Nephron progenitor cell (in vitro differentiated cells): ENCODE data around the gene CPZ.
A peak's percentile ranks its signal among the peaks of the same experiment; 100 is the strongest.

Source experiments
- DNase-seq: peaks from one replicate; pipeline ENCODE4 v3.0.0; 2021
- H3K27ac Mint-ChIP-seq: 2 replicates; pipeline ENCODE4 v1.8.0; 2021; ENCODE audit warnings: mild to moderate bottlenecking, moderate library complexity, mixed read lengths
- H3K27me3 Mint-ChIP-seq: 2 replicates; pipeline ENCODE4 v1.8.0; 2021; ENCODE audit warnings: mild to moderate bottlenecking, low read depth, mixed read lengths; ENCODE audit not compliant: poor library complexity
- H3K36me3 Mint-ChIP-seq: 2 replicates; pipeline ENCODE4 v1.8.0; 2021; ENCODE audit warnings: low read depth, mixed read lengths
- H3K4me1 Mint-ChIP-seq: 2 replicates; pipeline ENCODE4 v1.8.0; 2021; ENCODE audit warnings: mixed read lengths
- H3K4me3 Mint-ChIP-seq: 2 replicates; pipeline ENCODE4 v1.8.0; 2021; ENCODE audit warnings: mild to moderate bottlenecking, moderate library complexity, mixed read lengths
- H3K9me3 Mint-ChIP-seq: 2 replicates; pipeline ENCODE4 v1.8.0; 2021; ENCODE audit warnings: mild to moderate bottlenecking, moderate library complexity, mixed read lengths
- TF ChIP-seq, protein P1 (sequence below): fragments of 200-600 bp; sonication (generic); IDR thresholded peaks from 2 replicates; pipeline ENCODE4 v1.5.0; 2021; ENCODE audit warnings: antibody characterized with exemption

Gene CPZ

DNA sequence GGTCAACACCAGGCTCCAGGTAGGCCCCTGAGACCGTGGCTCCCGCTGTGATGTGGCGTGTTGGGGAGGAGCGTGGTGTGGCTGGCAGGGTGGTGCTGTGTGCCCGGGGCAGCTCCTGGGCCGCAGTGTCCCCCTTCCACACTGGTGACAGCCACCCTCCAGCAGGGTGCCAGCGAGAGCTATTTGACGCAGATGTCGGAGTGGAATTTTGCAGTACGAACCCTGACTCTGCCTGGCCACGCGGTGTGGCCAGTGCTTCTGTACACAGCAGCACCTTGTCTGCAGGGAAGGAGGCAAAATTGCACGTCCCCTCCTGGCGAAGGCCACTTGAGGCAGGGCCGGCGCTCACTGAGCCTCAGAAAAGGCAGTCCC lies 53.2 kb downstream of the CPZ start:
- TF ChIP-seq, protein P1, sequence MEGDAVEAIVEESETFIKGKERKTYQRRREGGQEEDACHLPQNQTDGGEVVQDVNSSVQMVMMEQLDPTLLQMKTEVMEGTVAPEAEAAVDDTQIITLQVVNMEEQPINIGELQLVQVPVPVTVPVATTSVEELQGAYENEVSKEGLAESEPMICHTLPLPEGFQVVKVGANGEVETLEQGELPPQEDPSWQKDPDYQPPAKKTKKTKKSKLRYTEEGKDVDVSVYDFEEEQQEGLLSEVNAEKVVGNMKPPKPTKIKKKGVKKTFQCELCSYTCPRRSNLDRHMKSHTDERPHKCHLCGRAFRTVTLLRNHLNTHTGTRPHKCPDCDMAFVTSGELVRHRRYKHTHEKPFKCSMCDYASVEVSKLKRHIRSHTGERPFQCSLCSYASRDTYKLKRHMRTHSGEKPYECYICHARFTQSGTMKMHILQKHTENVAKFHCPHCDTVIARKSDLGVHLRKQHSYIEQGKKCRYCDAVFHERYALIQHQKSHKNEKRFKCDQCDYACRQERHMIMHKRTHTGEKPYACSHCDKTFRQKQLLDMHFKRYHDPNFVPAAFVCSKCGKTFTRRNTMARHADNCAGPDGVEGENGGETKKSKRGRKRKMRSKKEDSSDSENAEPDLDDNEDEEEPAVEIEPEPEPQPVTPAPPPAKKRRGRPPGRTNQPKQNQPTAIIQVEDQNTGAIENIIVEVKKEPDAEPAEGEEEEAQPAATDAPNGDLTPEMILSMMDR: no peak
- Mint-ChIP-seq H3K36me3 (no peaks in the 10 kb centered on the region), H3K4me3 (no peak overlapping the region), H3K9me3 (no peaks in the 10 kb centered on the region), H3K27ac (no peak overlapping the region), H3K4me1 (peaks cover 46% of the 10 kb centered on the region), H3K27me3 (peaks cover 31% of the 10 kb centered on the region)
- no peak for DNase-seq

DNA sequence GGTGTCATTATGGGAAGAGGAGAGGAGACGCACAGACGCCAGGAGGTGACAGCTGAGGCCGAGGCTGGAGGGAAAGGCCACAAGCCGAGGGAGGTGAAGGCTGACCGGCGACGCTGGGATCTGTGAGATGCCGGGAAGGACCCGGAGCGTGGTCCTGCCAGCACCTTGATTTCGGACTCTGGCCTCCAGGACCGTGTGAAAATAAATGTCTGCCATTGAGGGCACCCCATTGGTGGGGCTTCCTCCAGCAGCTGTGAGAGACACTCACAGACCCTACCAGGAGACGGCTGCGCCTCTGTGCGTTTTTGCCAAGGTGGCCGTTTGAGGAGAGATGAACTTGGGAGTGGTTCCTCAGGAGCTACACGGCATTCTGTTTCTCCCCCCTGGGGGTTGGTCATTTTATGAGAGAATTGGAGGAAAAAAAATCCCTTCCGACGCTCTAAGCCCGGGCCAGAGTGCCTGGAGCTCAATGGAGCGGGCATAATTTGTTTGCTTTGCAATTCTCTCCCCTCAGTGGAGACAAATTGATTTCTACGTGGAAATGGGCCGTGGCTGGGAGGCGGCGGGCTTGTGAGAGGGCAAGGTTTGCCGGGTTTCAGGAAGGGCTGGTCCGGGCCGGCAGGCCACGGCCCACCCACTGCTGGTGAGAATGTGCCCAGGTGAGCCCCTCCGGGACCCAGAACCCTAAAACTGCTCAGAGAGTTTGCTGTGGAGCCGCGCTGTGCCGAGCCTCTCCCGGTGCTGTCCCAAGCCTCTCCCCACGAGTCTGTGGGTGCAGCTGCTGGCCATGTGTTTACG lies 53.9 kb downstream of the CPZ start:
- no peaks in the 10 kb centered on the region for H3K36me3 Mint-ChIP-seq
- H3K9me3 Mint-ChIP-seq: no peaks in the 10 kb centered on the region
- peaks cover 36% of the 10 kb centered on the region for H3K27me3 Mint-ChIP-seq
- DNase-seq: peak; percentile 33
- H3K27ac Mint-ChIP-seq: no peak overlapping the region
- no peak overlapping the region for H3K4me3 Mint-ChIP-seq
- TF ChIP-seq, protein P1: no peak
- H3K4me1 Mint-ChIP-seq: peaks cover 42% of the 10 kb centered on the region

DNA sequence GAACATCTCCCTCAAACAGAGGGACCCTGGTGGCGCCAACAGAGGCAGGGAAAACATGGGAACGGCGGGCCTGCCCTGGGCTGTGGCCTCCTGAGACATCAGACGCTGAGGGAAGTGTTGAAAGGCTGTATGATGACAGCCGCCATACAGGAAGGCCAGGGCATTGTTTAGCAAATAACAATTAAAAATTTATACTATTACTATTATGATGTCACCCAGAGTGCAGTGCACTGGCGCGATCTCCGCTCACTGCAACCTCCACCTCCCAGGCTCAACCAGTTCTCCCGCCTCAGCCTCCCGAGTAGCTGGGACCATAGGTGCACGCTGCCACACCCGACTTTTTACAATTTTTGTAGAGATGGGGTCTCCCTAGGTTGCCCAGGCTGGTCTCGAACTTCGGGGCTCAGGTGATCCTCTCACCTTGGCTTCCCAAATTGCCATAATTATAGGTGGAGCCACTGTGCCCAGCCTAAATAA lies 54.6 kb downstream of the CPZ start:
- TF ChIP-seq, protein P1: no peak
- Mint-ChIP-seq H3K36me3 (no peaks in the 10 kb centered on the region), H3K4me1 (peaks cover 42% of the 10 kb centered on the region), H3K4me3 (no peak overlapping the region), H3K27ac (no peak overlapping the region), H3K27me3 (peaks cover 30% of the 10 kb centered on the region), H3K9me3 (no peaks in the 10 kb centered on the region)
- no peak for DNase-seq

DNA sequence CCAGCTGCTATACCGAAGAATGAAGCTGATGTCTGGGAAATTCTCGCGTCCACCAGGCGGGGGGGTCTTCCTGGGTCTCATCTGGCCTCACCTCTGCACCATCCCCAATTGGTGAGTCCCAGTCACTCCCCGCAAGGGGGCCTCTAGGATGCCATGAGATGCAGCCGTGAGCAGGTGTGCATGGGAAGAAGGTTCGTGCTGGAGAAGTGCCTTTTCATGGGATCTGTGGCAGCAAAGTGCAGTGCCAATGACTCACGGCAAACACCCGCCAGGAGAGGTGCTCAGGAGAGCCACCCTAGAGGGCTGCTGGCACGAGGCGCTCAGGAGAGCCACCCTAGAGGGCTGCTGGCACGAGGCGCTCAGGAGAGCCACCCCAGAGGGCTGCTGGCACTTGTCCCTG lies 55.1 kb downstream of the CPZ start:
- Mint-ChIP-seq H3K4me3 (no peak overlapping the region), H3K4me1 (peaks cover 42% of the 10 kb centered on the region), H3K9me3 (no peaks in the 10 kb centered on the region), H3K27me3 (peaks cover 33% of the 10 kb centered on the region), H3K36me3 (no peaks in the 10 kb centered on the region), H3K27ac (no peak overlapping the region)
- DNase-seq: no peak
- TF ChIP-seq, protein P1: no peak

DNA sequence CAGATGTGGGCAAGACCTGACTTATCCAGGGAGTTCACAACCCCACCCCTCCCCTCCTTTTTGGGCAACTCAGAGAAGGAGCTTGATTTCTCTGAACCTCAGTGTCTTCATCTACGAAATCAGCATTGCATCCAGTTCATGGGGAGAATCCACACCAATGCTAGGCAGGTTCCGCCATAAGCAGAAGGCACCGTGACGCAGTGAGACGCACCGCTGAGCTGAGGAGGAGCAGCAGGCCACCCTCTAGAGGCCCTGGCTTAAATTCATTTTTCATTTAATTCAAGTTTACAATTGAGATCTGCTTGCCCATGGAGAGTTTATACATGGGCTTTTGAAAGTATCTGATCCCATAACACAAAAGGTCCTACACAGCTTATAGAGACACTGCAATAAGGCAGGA lies 55.7 kb downstream of the CPZ start:
- DNase-seq: no peak

More for the DNA sequence above, 55.7 kb downstream of the CPZ start:
- Mint-ChIP-seq H3K4me3 (no peak overlapping the region), H3K4me1 (peaks cover 37% of the 10 kb centered on the region), H3K9me3 (no peaks in the 10 kb centered on the region), H3K36me3 (no peaks in the 10 kb centered on the region), H3K27ac (no peak overlapping the region), H3K27me3 (peaks cover 33% of the 10 kb centered on the region)
- TF ChIP-seq, protein P1: no peak
